ENCODE data around the gene KATNAL1.

KATNAL1 gene

DNA sequence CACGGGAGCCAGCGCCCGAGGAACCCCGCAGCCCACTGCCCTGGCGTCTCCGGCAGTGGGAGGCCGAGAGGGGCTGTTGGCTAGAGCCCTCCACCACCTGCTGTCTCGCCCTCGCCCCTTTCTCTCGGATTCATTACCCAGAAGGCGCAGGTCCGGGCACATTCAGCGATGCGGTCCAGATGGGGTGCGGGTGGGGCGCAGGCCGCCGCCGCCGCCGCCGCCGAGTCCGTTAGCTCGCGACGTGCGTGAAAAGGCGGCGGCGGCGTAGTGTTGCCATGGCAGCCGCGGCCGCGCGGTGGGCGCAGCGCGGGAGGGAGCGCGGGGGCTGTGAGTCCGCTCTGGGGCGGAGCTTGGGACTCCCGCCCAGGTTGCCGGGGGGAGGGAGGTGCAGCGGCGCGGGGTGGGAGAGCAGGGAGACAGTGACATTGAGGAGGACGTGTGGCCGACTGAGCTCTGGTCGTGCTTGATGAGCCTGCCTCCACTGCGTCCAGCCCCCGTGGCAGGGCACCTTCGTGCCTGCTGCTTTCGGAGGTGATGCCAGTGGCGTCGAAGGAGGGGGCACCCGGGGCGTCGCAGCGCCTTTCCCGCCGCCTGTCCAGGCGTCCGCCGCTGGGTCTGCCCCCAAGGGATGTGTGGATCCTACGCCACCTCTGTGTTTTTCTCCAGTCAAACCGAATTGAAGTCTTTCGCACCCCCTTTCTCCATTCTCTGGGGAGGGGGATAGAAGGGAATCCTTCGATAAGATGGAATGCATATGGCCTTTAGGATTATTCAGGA, at the start of gene KATNAL1:
Gene KATNAL1 (minus strand): TSS at position 358 of the 777 bp plus-strand sequence. CDS start 23,774 bp downstream, outside the sequence.
- DNase-seq = peak; percentile 48 to 58

DNA sequence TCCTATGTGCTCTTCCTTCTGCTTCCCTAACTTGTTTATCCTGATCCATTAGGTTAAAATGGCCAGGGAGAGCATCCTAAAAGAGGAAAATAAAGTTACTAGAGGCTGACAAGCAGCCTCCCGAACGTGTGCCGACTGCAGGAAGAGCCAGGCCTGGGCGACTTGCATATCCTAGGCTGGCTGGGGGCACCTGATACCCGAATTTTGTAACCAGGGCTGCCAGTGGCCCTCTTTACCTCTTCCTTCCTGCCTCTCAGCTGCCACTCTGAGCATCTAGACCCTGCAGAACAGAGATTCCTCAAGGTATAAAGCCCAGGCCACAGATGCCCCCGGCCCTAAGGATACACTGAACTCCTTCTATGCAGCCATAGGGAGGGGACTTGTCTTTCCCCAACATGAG, 48.5 kb upstream of the KATNAL1 start:
- no peak for DNase-seq

DNA sequence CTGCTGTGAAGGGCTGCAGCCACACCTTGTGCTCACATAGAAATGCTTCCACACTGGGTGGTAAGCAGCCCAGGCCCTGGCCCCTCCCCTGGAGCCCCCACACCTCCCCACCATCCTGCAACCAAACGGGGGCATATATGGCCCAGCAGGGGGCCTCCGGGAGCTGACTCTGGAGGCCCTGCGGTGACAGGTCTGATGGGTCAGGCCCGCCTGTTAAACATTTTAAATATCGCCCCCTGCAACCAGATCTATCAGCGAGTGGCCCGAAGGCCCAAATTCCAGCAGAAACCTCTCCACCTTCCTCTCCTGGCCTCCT, 48.0 kb upstream of the KATNAL1 start:
- no peak for DNase-seq

DNA sequence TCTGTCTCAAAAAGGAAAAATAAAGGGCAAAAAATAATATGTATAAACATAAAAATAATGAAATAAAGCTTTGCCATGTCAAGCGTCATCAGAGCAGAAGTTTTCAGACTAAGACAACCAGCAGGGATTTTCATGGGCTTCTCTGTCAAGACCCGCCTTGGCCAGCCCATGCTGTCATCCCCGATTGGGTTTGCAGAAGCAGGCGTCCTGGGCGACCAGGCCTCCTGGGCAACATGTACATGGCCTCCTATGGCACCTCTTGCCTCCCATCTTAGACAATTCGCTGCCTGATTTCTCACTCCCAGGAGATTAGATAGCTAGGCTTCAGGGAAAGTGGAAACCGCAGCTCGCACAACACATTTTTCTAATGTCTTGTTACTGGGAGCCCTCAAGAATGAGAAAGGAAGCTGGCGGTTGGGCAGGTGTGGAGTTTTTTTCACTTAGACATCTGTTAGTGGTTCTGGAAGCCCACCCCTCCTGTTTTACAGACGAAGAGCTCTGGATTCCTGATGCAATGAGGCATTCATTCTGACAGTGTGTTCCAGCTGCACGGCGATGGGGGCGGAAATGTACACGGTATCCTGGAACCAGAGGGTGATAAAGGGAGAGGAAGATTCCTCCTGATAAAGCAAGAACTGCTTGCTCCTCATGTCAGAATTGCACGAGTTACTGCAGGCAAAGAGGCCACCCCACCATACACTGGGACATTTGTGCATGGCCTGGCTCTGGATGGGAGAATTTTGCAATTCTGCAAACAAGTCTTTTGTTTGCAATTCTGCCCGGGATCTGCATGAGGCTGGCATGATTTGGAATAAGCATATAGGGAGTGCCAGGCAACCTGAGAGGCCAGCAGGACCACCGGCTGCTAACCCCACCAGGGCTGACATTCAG, 47.4 kb upstream of the KATNAL1 start:
- DNase-seq = no peak

DNA sequence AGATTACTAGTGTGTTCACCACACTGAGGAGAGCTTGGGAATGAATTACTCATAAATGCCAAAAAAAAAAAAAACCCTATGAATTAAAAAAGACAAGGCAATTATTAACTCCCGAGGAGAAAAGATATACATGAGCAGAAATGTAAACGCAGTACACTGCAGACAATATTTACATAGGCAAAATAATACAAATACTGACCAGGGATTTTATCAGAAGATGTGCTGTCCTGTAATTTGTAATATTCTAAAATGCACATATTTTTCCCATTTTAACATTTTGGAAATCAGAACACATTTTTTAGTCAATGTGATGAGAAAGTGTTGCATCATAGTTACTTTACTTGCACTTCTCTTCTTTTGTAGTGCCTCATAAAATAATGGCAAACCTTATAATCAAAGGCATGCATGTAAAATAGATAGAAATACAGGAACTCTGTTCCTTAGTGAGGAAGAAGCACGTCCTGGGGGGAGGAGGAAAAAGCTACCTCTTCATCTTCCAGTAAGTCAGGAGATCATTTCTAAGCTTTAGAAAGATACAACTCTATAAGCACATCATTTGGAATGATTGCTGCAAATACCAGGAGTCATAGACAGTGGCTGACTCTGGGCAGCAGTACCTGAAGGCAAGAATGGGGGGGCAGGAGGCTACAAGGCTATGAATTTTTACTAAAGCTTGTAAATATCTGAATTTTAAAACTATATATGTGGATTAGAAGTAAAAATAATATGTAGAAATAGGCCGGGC, 46.3 kb upstream of the KATNAL1 start:
- no peak for DNase-seq

DNA sequence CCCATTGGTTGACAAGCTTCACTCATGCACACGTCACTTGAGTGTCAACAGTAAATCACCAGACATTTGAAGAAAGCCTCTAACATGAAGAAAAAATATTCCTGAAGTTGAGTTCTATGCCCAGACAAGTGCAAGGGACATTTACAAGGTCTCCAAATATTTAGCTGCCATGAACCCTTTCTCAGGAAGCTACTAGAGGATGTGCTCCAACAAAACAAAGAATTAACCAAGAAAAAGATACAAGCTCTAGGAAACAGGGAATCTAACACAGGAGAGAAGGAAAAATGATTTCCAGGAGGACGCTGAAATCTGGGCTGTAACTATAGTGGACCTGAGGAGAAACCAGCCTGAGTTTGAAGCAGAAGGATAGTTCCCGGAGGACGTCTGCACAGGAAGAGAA, 45.7 kb upstream of the KATNAL1 start:
- DNase-seq = no peak

DNA sequence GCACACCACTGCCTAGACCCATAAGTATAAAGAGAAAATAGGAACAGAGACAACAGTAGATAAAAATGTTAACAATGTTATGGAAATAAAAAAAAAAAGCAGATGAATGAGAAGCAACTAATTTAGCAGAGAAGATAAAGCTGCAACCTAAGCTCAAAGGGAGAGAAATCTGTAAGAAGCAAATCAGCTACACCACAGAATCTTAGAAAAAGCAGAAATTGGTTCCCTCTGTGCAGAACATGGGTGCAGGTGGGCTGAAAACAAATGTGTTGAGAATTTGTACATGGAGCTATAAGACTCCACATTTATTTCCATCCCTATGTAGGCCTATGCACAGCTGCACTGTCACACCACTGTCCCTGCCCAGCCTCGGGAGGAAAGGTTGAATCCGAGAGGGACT, 44.8 kb upstream of the KATNAL1 start:
- DNase-seq = no peak

DNA sequence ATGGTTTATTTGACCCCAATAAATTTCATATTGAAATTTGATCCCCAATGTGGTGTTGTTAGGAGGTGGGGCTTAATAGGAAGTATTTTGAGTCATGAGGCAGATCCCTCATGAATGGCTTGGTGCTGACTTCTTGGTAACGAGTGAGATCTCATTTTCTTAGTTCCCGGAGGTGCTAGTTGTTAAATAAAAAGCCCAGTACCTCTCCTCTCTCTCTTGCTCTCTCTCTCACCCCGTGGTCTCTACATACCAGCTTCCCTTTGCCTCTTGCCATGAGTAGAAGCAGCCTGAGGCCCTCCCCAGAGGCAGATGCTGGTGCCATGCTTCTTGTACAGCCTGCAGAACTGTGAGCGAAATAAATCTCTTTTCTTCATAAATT, 39.4 kb upstream of the KATNAL1 start:
- no peak for DNase-seq

DNA sequence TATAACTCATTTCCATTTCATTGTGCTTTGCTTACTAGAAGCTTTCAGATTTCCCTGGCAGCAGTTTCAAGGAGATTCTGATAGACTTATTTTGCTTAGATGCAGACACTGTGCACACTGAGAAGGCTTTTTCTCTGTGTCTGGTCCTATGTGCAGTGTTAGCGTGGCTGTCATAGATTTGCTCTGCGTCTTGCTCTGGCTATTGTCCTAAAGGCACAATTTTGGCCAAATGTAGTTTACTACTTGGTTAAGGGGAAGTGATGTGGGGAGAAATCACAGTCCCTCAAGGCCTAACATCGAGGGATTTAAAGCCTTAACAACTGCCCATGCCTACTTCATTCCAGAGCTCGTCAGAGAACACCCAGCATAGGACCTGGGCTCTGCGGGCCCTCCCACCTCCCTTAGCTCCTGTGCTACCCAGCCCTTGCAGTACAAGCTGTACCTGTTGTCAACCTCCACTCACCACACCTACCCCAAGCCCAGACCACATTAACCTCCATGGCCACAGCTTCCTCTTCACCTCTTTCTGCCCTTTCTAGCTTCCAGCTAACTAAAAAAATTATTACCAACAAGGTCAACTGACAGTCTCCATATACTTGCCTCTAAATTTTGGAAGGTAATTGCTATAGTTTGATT, 38.9 kb upstream of the KATNAL1 start:
- no peak for DNase-seq

DNA sequence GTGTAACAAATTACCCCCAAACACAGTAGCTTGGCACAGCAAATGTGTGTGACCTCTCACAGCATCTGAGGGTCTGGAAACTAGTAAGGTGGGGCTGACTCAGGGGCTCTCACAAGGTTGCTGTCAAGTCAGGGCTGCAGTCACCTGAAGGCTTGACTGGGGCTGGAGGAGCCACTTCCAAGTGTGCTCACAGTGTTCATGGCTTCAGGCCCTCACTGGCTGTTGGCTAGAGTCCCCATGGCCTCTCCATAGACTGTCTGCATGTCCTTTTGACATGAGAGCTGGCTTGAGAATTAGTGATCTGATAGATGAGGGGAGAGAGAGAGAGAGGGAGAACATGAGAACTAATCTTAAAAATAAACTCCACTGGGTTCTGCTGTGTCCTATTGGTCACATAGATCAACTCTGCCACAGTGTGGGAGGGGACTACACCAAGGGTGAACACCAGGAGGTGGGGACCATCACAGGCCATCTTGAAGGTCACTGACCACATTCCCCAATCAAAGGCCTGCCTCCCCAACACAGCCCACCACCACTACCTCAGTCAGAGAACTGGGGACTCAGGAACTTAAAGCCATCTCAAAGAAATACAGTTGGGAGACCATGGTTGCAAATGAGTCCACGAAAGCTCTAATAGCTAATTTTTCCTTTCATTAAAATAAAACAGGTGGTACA, 38.2 kb upstream of the KATNAL1 start:
- no peak for DNase-seq

DNA sequence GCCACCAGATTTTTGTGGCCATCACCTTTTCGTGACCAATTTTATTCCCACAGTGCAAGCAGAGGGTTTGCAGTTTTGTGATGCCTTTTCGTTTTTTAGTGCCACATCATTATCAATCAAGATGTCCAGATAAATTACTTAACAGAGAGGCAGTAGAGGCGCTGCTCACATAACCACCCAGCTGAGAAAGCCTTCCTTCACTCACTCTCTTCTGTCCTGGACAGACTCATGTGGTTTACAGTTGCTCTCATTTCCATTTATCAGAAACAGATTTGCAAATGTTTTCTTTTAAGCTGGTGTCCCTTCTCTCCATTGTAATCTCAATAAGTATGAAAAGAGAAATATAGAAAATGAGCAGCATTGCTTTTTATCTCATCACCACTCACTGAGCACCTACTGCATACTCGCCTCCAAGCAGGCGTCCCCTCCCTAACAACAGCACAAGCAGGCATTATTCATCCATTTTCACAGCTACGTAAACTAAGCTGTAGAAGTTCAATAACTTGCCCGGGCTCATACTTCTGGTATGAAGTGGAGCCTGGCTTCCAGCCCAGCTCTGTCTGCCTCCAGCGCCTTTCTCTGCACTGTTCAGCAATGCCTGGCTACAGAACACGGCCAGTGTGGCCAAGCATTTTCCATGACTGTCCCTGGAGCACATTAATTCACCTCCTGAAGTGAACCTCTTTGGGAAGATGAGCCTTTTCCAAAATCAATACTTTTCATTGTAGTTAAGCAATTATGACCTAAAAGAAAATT, 34.6 kb upstream of the KATNAL1 start:
- no peak for DNase-seq

DNA sequence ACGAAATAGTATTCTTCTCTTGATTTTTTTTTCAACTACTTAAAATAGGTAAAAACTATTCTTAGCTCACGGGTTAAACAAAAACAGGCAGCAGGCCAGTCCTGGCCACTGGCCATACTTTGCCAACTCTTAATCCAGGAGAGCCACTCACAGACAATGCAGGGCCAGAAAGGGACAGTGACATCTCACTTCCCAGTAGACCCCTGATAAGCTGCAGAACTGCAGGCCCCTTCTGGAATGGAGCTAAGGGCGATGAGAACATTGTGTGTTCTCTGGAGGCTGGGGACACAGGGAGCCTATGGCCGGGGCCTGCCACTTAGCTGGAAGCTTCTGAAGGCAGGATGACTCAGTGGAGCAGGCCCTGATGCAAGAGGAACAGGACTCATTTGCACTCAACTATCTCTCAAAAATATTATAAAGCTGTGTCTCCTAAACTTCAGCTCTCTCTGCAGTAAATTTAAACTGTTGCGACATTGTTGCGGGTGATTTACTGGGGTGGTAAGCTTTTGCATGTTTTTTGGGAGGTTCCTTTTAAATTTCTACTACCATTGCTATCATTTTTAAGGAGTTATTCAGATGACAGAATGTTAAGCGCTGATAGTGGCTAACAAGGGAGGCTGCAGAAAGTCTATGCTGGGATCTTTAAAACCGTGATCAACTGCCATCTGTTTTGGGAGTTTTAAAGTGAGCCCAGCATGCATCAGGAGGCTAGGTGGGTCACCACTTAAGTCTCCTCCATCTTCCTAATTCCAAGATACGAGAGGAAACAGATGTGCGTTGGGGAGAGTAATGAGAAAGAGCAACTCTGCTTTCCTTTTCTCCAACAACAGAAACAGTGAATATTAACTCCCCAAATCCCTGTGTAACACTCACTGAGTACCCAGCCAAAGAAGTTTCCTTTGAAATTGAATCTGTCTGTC, 33.2 kb upstream of the KATNAL1 start:
- no peak for DNase-seq

DNA sequence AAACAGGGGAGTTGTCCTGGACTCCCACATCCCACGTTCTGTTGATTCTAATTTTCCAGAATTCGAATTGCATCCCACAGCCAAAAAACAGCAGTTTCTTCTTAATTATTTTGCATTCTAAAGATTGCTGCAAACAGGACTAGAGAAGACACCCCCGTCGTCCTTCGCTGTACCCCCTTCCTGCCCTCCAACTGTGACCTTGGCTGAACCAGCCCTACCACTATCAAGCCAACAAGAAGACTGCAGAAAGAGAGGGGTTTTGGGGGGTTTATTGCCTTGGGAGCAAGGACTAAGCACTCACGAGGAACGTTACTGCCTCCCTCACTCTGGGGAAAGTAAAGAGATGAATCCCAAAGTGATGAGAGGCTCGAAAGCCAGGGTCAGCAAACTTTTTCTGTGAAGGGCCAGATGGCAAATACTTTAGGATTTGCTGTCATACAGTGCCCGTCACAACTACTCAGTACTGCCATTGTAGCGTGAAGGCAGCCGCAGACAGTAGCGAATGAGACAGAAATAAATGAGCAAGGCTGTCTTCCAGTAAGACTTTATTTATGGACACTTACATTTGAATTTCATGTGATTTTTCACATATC, 32.5 kb upstream of the KATNAL1 start:
- DNase-seq = no peak

DNA sequence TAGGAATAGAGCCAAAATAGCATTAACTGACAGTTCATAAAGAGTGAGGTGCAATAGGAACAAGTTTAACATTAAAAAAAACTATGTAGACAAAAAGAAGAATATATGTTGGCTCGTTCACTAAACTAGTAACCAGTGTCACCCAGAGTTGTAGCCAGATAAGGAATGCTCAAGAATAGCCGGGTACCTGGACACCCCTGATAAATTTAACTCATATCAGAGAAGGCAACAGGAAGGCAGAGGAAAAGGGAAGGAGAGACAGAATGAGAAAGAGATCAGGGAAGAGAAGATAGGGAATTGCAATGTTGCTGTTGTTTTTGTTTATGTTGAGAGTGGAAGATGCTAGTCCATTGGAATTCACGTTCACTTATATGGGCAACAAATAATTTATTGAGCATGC, 31.6 kb upstream of the KATNAL1 start:
- DNase-seq = no peak

DNA sequence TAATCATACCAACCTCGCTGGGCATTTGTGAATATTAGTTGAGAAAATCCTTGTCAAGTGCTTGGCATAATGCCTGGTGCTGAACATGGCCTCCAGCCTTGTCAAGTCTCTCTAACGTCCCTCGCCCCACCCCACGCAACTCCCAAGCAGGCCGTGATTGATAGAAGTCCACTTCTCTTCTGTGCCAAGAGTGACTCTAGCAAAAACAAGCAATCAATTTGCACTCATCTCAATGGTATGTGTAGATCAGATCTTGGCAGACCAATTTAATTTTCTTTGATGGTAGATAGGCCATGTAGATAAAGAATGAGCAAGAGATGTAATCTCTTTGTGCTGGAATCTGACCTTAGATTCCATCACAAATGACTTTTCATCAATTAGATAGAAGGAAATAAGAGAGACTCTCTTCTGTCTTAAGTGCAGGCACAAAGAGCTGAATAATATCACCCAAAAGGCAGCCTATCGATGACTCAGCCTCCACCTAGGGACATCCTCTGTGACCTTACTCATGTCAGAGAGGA, 31.0 kb upstream of the KATNAL1 start:
- no peak for DNase-seq

DNA sequence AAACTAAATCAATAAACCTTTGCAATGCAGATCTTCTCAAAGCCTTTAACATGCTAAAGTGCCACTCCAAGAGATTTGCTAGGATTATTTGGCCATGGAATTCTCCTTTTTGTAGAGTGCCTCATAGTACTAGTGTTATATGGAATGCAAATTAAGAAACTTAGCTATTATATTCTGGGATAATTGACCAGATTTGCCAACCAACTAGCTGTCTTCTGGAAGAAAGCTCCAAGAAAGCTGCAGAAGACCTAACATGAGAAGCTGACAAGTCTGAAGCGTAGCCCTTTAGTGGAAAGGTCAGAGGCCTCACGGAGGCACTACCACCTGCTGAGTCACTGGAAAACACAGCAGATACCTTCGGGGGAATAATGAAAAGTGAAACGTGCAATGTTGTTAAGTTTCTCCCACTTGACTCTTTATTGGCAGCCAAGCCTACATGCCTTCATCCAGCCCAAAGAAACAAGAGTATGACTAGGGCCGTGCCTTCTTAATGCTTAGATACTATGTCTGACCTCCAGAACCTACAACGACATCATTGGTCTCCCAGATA, 29.8 kb upstream of the KATNAL1 start:
- DNase-seq = no peak

DNA sequence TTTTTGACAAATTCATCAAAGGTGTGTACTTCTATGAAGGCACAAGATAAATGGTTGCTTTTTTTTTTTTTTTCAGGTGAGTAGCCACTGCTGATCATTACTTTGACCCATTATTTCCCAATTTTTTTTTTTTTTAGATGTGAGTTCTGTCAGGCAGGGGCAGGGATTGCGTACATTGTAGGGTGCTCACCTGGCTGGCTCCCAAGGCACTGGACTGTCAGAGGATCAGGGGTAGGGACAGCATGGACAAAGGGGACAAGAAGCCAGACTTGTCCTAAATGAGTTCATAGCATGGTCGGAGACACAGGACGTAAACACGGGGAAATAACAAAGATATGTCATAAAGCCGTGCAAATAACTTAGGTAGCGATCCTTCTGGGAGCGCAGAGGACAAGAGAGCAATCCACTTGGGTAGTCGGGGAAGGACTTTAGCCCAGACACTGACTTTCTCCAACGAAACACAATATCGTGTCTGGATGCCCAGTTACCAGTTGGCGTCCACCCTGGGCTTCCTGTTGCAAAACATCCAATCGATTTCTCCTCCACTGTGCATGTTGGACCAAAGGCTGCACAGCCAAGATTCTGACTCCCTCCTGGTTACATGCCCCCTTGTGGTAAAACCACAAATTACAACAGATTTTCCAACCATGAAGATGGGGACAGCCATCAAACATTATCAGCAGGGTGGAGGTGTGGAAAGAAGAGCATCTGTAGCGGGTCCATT, 27.5 kb upstream of the KATNAL1 start:
- DNase-seq = peak in 1 of 2 experiments; percentile 18

DNA sequence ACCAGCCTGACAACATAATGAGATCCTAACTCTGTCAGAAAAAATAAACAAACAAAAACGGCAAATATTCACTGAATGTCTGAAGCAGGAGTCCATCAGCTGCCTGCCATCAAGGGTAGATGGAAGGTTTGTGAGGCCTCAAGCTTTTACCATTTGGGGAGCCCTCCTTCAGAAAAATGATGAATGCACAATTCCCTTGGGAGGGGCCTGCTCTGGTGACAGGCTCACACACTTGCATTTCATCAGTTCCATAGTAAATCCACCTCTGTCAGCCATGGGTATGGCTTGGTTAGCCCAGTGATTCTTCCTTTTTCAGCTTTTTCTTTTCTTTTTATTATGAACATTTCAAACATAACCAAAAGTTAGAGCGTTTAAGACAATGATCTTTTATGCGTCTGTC, 26.3 kb upstream of the KATNAL1 start:
- no peak for DNase-seq
